ENCODE results near the gene DES. TPM values are rescaled to one million over a fixed set of nuclear protein-coding genes. Genes with fewer than 3 reads are reported as not detected.
"Not testable (repeated sequence)": the region's sequence is repeated elsewhere in the genome, so short reads cannot be mapped to it uniquely, and the experiment has no call there.

DES gene
- total RNA-seq, 1 donor from 2014 or later = 318 TPM

GRCh38 chr2:219400562-219400961 is 17.6 kb upstream of the DES start:
- DNase-seq = no peak

GRCh38 chr2:219401606-219402005 is 16.6 kb upstream of the DES start:
- no peak for DNase-seq

DNA sequence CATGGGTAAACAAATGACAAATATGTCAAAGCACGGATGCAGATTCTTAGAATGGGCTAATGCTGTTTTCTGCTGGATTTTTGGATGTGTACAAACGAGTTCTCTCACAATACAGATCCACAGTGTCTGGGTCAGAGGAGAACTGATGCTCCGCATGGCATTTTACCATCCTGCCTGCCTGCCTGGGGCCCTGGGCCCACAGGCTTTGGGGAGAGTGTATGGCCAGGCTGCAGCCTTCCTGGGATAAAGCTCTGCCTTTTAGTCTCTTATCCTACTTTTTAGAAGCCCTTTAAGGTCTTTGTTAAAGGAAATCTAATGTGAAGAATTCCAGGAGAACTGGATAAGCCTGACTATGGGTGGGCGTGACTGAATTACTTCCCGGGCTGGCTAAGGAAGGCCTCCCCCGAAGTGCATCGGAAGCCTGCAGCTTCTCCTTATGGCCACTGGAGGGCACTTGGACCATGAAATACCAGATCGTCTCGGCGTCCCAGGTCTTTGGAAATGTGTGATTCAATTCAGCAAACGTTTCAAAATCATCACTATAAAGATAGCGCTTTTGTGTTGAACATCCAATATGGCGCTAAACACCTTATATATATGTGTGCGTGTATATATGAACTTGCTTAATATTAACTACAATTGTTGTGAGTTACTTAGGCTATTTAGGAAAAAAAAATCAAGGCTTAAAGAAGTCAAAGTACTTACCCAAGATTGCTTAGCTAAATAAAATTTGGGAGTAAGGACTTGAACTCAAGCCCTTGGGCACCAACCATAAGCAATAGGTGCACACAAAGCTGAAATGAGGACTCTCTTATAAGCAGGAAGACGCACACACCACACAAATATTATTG is 15.3 kb upstream of the DES start:
- DNase-seq = peak; percentile 81

DNA sequence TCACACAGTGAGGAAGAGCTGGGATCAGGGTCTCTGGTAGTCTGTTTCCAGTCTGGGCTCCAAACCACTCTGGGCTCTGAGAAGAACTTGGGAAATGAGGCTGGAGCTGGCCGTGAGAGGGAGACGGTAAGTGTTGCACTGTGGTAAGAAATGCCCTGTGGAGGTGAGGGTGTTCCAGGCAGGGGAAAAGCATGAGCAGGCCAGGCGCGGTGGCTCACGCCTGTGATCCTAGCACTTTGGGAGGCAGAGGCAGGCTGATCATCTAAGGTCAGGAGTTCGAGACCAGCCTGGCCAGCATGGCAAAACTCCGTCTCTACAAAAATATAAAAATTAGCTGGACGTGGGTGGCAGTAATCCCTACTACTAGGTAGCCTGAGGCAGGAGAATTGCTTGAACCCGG is 14.3 kb upstream of the DES start:
- no peak for DNase-seq

DNA sequence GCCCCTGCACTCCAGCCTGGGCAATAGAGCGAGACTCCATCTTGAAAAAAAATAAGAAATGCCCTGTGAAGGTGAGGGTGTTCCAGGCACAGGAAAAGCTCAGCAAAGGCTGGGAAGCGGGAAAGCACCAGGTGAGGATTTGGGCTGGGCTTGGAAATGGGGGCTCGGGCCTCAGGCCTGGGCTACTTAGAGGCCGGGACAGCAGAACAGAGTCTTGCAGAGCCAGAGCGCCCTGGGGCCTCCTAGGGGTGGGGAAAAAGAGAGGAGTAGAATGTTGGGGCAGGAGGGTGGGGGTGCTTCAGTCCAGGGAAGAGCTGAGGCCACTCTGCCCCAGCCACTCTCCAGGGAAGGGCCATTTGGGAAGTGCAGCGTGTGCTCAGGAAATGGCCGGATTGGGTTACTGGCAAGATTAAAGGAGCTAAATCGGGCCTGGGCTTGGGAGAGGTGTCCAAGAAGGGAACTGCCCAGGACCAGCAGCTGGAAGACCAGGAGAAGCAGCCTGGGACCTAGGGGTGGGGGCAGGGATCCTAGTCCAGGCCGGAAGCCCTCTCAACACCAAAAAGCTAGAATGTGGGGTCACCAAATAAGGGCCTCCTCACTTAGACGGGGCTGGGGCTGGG is 13.8 kb upstream of the DES start:
- DNase-seq = no peak

DNA sequence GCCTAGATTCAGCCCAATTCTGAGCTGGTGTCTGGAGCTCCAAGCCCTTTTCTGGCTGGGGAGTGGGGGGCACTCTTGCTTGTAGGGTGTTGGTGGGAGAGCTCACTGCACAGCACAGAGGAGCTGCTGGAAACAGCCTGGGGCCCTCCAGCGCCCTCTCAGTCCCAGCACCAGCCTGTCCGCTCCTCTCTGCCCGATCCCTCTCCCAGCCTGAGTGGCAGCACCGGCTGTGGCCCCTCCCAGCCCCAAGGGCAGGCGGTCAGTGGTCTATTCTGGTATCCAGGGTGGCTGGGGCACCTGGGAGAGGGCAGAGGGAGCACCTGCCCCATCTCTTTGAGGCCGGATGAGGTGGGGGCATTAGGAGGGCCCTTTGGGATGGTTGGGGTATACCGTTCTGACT is 13.2 kb upstream of the DES start:
- DNase-seq = no peak

- no peak for DNase-seq
Measured at GRCh38 chr2:219405451-219405850, 12.7 kb upstream of the DES start.

DNA sequence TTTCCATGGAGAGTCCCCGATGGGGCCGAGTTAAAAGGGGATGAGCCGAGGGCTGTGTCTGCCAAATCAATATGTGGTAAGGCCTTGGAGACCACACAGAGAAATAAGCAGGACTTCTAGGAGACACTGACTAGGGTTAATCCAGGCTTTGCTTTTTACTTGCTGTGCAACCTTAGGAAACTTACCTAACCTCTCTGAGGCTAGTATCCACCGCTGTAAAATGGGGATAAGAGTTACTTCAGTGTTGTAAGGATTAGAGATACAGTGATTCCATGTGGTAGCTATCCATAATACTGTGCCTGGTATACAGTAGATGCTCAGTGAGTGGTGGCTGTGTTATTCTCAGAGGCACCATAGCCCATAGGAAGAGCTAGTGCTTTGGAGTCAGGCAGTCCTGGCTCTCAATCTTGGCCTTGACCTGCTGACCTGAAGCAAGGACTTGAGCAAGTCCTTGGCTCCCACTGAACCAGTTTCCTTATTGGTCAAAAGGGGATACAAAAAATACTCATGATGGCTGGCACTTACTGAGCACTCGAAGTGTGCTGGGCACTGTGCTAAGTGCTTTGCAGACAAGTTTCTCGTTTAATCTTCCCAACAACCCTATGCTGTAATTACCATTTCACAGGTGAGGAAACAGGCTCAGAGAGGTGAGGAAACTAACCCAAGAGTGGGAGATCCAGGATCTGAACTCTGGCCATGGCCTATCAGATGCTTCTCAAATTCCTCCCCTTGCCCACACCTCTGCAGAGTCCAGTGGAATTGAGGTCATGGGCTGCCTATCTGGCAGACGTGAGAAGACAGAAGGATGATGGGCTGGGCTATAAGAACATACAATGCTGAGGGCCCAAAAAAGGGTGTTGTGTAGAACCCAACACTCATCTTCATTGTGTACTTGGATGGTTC is 12.0 kb upstream of the DES start:
- no peak for DNase-seq

- no peak for DNase-seq
Measured at GRCh38 chr2:219406861-219407230, 11.3 kb upstream of the DES start.

- not testable (repeated sequence) for DNase-seq
Measured at GRCh38 chr2:219407343-219407742, 10.8 kb upstream of the DES start.

GRCh38 chr2:219408204-219408603 is 10.0 kb upstream of the DES start:
- DNase-seq = no peak

DNA sequence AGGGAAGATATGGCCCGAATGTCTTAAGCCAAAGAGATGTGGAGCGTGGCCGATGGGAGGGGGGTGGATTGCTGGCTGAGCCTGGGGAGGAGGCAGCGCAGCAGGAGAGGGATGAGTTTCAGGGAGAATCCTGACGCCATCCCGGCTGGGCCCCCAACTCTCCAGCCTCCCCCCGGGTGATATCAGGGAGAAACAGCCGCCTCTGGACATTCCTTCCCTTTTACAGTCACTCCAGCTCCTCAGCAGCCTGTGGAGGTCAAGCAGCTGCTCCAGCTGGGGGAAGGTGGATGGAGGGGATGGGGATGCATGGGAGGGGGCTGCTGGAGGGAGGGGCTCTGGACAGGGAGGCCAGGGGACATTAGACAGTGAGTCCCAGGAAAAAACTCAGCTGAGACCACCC is 9.5 kb upstream of the DES start:
- DNase-seq = no peak

DNA sequence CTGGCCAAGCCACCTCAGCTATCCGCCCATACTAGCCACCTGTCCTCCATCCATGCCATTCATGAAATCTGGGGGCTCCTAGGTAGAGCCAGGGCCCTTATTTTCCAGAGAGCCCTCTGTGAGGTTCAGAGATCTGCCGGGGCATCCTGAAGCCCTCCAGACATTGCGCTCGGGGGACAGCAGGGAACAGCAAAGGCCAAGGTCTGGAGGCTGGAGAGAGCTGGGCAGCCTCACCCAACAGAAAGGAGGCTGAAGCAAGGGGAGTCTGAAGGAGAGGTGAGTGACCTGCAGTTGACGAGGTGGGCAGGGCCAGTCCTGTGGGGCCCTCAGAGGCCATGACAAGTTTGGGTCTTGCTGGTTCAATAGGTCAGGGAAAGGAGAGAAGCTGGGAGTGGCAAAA is 8.6 kb upstream of the DES start:
- no peak for DNase-seq

GRCh38 chr2:219410390-219410789 is 7.8 kb upstream of the DES start:
- DNase-seq = no peak

GRCh38 chr2:219414857-219415256 is 3.3 kb upstream of the DES start:
- no peak for DNase-seq

GRCh38 chr2:219415580-219416234 is 2.5 kb upstream of the DES start:
- no peak for DNase-seq

DNA sequence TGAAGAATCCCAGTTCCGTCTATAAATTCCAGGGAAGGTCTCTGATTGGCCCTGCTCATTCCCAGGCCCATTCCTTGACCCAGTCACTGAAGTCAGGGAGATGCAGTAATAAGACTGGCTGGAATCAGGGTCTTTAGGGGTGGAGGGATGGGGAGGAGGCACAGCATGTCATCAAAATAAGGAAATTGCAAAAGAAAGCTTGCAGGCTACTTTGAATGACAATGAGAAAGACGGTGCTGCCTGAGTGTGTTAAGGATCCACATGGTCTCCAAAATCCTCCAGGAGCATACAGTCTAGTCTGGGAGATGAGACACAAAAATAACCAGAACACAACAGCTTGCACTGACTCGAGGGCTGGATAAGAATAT is 2.0 kb upstream of the DES start:
- DNase-seq = no peak

- no peak for DNase-seq
Measured at GRCh38 chr2:219416938-219417337, 1.2 kb upstream of the DES start.

- no peak for DNase-seq
Measured at GRCh38 chr2:219417374-219417773, 803 bp upstream of the DES start.

GRCh38 chr2:219419012-219419324 is 791 bp downstream of the DES start:
- no peak for DNase-seq

- no peak for DNase-seq
Measured at GRCh38 chr2:219419331-219420197, 1.4 kb downstream of the DES start.

DNA sequence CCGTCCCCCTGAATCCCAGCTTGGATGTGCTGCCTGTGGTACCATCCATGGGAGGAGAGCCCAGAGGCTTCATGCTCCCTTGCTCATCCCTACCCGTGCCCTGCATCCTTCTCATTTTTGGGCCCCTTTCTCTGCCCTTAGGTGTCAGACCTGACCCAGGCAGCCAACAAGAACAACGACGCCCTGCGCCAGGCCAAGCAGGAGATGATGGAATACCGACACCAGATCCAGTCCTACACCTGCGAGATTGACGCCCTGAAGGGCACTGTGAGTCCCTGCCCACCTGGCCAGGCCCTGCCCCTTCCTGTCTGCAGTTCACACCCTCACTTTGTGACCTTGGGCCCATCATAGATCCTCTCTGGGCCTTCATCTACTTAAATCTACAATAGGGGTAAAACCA is 2.5 kb downstream of the DES start:
- DNase-seq = no peak
